GM03348 (cell line): Measurements from ENCODE around the gene FKTN.

ENCODE experiments used
- DNase-seq: peaks from one replicate; pipeline ENCODE4 v3.0.0; 2012; ENCODE audit warnings: low spot score

Gene FKTN

GRCh38 chr9:105678163-105678562 is 120.2 kb downstream of the FKTN start:
- no peak for DNase-seq

GRCh38 chr9:105678781-105679180 is 120.8 kb downstream of the FKTN start:
- no peak for DNase-seq

GRCh38 chr9:105679257-105680022 is 121.5 kb downstream of the FKTN start:
- no peak for DNase-seq

- no peak for DNase-seq
Observed at GRCh38 chr9:105681313-105681712, 123.4 kb downstream of the FKTN start.

- DNase-seq = peak; percentile 17
Observed at GRCh38 chr9:105681724-105682123, 123.8 kb downstream of the FKTN start.

- no peak for DNase-seq
Observed at GRCh38 chr9:105683688-105684275, 125.9 kb downstream of the FKTN start.

GRCh38 chr9:105686936-105687335 is 129.0 kb downstream of the FKTN start:
- no peak for DNase-seq
